GM21526 (cell line): ENCODE measurements around the gene CYP4X1.
"Not testable (repeated sequence)": the region's sequence is repeated elsewhere in the genome, so short reads cannot be mapped to it uniquely, and the experiment has no call there.

Experiments used
- ATAC-seq: cut with Tn5 transposase; IDR thresholded peaks from one replicate; pipeline ENCODE4 v1.9.1; 2021; ENCODE audit warnings: moderate library complexity; ENCODE audit not compliant: unreplicated experiment, low FRiP score

The CYP4X1 gene

DNA sequence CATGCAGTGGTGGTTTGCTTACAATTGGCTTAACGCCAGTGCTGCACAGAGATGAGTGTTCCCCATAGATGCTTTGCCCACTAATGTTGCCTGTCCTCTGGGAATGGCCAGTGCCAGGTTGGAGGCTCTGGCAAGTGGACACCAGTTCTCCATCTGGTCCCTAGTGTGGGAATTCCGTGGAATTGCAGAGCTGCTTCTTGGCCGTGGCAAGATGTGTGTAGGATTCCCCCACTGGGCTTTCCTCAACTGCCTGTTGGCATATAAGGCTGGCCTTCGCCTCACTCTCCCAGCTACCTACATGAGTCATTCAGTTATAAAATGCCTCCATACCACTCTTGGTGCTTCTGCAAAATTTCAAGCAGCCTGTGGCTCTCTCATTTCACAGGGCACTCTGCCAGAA lies 45.6 kb downstream of the CYP4X1 start:
- ATAC-seq = not testable (repeated sequence)

DNA sequence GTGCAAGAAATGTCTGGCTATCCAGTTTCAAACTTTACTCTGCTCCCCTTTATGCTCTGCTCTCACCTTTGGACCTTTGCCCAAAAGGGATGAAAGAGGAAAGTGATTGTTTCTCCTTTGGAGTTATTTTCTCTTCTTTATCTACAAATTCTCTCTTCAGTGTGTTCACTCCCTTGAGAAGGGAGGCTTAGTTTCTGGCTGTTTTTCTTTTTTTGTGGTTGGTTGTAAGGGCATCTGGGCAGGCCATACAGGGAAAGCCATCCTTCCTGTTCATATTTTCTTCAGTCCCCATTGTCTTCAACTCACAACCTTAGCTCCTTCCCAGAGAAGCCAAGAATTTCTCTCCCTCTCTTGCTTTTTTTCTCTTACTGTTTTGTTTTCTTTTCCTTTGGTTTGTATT lies 46.0 kb downstream of the CYP4X1 start:
- ATAC-seq = not testable (repeated sequence)

DNA sequence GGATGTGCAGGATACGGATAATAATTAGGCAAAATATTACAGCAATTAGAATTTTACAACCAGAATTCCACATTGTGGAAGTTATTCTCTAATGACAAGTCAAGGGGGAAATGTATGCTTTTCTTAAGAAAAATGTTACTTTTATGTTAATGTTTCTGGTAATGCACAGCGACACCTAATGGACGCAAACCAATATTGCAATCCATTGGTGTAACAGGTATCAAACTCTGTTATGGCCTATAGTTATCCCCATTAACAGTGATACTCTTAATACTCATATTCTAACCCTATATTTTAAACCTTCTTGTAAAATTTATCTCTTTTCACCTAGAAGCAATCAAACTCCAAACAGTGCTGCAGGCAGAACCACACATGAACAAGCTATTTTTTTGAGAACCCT lies 65.9 kb downstream of the CYP4X1 start:
- ATAC-seq = not testable (repeated sequence)

DNA sequence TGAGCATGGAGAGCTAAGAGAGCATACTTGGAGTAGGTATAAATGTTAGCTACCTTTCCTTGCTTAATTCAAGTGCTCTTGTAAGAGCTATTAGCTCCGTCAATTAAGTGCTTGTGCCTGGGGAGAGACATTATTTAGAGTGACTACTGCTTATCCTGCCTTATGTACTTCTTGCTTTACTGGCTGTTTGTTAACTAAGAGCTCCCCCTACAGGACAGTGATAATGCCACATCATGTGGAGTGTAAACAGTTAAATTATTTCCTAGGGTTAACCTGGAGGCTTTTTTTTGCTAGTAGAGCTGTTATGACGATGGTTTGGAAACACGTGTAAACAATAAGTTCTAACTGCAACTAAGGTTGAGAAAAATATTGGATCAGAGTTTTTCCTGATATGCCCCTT lies 68.0 kb downstream of the CYP4X1 start:
- ATAC-seq = not testable (repeated sequence)
